ENCODE data around the gene RYR2.

Gene RYR2

DNA sequence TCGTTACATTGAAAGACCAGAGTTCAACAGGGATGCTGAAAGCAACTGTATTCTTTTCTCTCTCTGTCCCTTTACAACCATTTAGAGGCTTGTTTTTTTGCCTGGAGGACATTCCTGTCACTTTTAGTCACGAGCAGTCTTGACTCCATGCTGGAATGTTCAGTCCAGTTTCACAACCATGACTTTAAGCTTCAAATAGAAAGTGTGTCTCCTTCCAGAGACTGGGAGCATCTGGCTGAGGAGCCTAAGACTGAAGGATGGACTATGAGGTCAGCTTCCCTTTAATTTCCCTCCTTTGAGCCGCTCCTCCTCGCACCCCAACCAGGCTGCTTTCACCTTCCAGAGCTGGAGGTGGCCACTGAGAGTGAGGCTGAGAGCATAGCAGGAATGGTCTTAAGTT is 10.5 kb upstream of the RYR2 start:
- in situ Hi-C loops (cut with MboI; ENCODE audit: low sequenced_read_pairs), result no loop called here

GRCh38 chr1:237032029-237032428 is 10.0 kb upstream of the RYR2 start:
- in situ Hi-C loops (cut with MboI; ENCODE audit: low sequenced_read_pairs), result no loop called here

DNA sequence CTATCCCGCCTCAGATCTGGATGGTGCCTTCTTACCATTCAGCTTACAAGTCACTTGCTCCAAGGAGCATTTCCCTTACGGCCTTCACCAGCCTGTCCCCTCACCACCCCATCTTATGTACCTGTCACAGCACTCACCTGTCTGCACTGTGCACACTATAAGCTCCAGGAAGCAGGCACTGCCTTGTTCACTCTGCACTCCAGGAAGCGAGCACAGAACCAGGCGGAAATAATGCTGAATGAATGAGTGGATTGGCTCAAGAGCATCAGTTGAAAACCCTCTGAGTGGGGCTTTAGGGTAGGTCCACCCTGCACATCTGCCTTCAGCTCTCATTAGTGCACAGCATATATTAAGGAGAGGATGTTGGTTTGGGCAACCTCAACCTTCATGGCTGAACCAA is 8.9 kb upstream of the RYR2 start:
- in situ Hi-C loops (cut with MboI; ENCODE audit: low sequenced_read_pairs), result no loop called here

DNA sequence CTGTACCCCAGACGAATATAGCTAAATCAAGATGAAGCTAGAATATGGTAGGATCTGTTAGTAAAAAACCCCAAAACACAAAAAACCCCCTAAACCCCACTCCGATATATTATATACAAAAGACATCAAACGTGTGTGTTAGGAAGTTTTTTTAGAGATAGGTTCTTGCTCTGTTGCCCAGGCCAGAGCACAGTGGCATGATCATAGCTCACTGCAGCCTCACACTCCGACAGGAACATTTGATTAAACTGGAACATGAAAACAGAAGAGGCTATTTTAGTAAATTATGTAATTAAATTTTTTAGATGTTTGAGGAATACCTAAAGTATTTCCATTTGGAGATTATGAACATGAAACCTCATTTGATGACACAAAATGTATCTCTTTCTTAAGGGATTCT is 8.2 kb upstream of the RYR2 start:
- in situ Hi-C loops (cut with MboI; ENCODE audit: low sequenced_read_pairs), result no loop called here

GRCh38 chr1:237035759-237036158 is 6.2 kb upstream of the RYR2 start:
- in situ Hi-C loops (cut with MboI; ENCODE audit: low sequenced_read_pairs), result no loop called here

DNA sequence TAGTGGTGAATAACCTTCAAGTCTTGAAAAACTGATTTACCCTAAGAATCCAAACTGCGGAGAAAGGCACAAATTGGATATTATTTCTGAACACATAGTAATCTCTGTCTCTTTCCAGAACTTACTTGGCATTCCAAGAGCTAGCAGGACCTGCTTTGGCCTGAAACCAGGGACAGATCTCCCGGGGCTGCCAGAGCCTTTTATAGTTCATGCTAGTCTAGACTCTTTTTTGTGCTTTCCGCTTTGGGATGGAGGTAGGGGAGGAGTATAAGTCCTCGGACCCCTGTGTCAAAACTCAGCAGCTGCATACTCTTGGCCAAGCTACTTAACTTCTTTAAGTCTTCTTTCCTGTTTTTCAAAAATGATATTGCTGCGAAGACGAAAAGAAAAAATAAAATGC is 3.8 kb upstream of the RYR2 start:
- in situ Hi-C loops (cut with MboI; ENCODE audit: low sequenced_read_pairs), result no loop called here

GRCh38 chr1:237040823-237041222 is 1.2 kb upstream of the RYR2 start:
- in situ Hi-C loops (cut with MboI; ENCODE audit: low sequenced_read_pairs), result no loop called here

GRCh38 chr1:237041461-237041794 is 556 bp upstream of the RYR2 start:
- in situ Hi-C loops (cut with MboI; ENCODE audit: low sequenced_read_pairs), result no loop called here

GRCh38 chr1:237042526-237042891 is 525 bp downstream of the RYR2 start:
- in situ Hi-C loops (cut with MboI; ENCODE audit: low sequenced_read_pairs), result no loop called here

DNA sequence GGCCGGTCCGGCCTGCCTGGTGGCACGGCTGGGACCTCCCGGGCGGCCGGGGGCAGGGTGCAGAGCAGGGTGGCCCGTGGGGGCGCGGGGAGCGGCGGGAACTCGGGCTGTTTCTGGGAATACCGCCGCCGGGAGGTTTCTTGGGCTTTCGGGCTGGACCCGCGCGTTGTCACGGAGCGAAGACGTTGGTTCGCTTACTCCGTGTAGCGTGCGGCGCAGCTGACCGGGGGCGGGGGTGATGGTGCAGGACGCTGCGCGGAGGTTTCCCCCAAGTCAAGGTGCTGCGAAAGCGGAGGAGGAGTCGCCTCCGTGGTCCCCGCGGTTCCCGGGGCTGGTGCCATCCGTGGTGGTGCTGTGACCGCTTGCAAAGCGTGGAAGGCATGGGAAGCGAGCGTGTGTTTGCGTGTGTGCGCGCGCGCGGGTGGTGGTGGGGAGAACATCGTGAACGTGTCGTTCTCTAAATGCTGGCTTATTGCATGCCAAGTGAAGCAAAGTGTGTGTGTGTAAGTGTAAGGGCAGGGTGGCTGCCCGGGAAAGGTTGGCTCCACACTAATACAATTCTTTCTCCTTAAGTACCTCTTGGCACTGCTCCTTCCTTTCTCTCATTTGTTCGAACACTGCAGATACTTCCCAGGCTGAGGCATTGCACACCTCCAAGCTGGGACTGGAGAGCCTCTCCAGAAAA is 1.1 kb downstream of the RYR2 start:
- in situ Hi-C loops (cut with MboI; ENCODE audit: low sequenced_read_pairs), result no loop called here

DNA sequence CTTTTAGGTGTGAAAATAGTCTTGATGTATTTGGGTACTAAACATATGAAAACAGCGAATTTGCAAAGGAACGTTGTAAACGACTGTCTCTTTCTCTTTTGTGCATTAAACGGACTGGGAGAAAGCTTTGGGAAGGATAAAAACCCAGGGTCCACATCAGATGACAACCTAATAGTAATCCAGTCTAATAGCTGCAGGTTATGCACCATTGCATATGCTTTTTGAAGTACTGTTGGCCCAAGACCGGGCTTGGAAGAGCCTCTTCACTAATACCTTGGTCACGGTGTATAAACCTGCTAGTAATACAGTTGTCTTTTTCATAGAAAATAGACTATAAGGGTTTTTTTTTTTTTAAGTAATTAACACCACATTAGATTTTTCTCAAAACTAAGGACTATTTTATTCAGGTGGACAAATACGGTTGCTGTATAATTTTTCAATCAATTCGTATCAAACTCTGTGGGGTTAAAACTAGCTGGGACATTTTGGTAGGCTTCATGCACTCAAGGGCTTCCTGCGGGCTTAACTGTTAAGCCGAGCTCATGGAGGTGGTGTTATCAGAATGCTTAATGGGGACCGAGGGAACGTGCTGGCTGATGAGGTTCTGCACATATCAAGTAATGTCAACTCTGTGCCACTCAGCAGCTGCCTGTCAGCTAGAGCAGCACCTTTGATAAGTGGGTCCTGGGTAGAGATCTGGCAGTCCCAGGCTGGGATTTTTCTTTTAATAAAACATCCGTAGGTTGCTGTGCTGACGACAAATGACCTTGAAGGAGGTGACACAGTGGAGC is 2.1 kb downstream of the RYR2 start:
- in situ Hi-C loops (cut with MboI; ENCODE audit: low sequenced_read_pairs), result no loop called here

DNA sequence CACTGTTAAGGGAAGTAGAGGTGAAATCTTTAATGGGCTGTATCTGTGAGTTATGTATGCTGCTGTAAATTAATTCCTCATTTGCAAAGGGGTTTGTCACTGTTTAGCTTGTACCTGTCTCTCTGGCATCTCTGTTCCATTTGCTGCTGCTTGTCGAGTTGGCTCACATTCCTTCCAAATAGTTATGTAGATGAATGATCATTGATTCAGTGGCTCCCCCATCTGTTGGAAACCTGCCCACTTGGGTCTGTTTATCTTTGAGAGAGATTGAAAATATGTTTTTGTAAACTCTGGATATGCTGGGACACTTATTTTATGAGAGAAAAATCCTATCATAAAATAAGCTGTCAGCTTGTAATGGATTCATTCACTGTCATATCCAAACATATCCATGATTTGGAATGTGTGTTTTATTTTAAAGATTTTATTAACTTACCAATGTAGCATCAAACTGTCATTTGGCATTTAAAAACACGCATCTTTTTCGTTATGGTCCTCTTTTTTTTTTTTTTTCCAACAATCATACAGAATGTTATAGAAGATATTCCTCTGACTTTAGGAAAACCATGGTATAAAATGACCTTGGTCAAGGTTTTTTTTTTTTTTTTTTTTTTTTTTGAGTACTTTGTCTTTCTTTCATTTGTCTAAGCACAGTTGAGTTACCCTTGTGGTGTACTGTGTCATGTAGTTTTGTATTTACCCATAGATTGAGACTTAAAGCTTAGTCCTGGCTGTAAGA is 3.5 kb downstream of the RYR2 start:
- in situ Hi-C loops (cut with MboI; ENCODE audit: low sequenced_read_pairs), result no loop called here

DNA sequence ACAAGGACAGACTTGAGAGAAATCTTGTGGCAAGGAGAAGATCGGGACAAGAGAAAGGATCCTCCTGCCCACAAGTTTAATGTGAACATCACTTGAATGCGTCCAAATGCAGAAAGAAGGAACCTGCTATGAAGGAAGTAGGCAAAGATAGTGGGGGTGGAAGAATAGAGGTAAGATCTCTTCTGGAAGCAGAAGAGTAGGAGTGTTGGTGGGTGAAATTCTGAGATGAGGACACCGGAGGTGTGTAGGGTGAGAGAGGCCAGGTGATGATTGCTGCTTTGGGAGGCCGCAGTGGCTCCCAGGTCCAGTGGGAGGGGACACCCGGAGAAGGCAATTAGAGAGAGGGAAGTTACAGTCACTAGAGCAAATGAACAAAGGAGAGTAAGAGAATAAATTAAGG is 6.8 kb downstream of the RYR2 start:
- in situ Hi-C loops (cut with MboI; ENCODE audit: low sequenced_read_pairs), result no loop called here

DNA sequence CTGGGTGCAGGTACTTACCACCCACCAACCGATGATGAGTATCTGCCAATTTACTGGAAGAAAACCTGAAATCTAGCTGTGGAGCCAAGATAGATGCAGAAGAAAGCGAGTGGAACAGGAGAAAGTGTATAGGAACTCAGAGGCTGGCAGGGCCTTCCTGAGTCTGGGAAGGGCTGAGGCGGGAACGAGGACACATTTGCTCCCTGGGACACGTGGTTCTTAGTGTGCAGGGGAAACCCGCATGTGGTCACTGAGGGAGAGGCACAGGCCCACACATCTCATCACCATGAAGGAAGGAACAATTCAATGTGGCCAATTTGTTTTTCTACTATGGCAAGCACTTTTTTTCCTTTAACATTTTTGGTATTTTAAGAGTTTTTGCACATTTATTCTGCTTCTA is 8.2 kb downstream of the RYR2 start:
- in situ Hi-C loops (cut with MboI; ENCODE audit: low sequenced_read_pairs), result no loop called here

DNA sequence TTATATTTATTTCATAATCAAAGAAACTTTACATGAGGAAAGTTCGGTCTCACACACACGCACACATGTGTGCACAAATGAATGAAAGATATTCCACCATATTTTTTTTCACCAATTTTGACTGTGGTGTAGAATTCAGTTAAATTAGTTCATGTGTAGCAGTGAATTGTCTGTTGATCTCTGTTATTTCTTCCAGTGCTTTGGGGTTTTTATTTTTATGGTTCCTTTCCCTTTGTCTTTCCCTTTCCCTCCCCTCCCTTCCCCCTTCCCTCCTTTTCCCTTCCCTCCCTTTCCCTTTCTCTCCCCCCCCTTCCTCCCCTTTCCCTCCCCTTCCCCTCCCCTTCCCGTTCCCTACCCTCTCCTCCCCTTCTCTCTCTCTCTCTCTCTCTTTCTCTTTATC is 8.9 kb downstream of the RYR2 start:
- in situ Hi-C loops (cut with MboI; ENCODE audit: low sequenced_read_pairs), result no loop called here

GRCh38 chr1:237054313-237054712 is 12.3 kb downstream of the RYR2 start:
- in situ Hi-C loops (cut with MboI; ENCODE audit: low sequenced_read_pairs), result no loop called here

GRCh38 chr1:237058470-237058869 is 16.5 kb downstream of the RYR2 start:
- in situ Hi-C loops (cut with MboI; ENCODE audit: low sequenced_read_pairs), result no loop called here

DNA sequence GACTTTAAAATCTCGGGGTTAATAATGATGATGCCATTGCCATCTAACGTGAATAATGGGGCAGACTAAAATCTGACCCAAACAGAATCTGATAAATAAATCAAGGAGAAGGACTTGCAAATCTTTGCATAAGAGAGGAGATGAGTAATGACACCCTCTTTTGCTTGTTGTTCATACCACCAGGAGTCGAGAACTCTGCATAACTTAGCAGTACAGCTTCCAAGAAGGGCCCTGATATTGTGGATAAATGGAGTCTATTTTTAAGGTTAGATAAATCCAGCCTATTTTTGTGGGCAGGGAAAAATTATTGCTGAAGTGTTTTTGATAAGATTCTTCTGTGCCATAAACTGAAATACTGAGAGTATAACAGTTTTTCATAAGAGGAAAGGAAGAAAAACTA is 17.3 kb downstream of the RYR2 start:
- in situ Hi-C loops (cut with MboI; ENCODE audit: low sequenced_read_pairs), result no loop called here

DNA sequence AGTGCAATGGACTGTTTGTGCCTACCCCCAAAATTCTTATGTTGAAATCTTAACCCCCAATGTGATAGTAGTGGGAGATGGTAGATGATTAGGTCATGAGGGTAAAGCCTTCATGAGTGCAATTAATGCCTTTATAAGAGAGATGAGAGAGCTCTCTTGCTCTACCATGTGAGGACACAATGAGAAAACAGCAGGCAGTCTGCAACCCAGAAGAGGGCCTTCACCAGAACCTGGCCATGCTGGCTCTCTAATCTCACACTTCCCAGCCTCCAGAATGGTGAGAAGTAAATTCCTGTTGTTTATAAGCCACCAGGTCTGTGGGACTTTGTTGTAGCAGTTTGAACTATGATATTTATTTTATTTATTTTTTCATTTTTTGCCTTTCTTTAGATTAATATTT is 21.0 kb downstream of the RYR2 start:
- in situ Hi-C loops (cut with MboI; ENCODE audit: low sequenced_read_pairs), result no loop called here

- in situ Hi-C loops (cut with MboI; ENCODE audit: low sequenced_read_pairs), result no loop called here
Observed at GRCh38 chr1:237065903-237066302, 23.9 kb downstream of the RYR2 start.

DNA sequence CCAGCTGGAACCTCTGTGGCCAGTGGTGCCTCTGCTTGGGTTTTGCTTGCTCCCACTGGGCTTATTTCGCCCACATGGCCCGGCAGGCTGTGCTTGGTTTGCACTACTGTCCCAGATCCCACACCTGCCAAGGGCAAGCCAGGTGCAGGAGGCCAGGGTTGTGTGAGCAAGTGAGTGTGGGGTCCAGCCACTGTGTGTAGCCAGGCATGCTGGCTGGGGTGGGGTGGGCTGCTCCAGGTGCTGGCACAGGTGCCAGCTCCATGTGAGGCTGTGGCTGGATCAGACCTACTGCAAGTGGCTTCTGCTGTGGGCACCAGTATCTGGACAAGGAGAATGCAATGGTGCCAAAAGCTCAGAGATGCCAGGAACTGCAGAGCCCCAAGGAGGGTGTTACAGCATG is 28.5 kb downstream of the RYR2 start:
- in situ Hi-C loops (cut with MboI; ENCODE audit: low sequenced_read_pairs), result no loop called here

All from HL-60/S4 treated with phorbol 12-myristate 13-acetate at 8.2 ng/mL for 4 days and 3 days (cell line).